HG02943 (cell line): Measurements from ENCODE around the gene TSPAN15.

Experiments used
- ATAC-seq: cut with Tn5 transposase; IDR thresholded peaks from one replicate; pipeline ENCODE4 v1.9.1; 2021; ENCODE audit warnings: mild to moderate bottlenecking, low read depth, moderate library complexity; ENCODE audit not compliant: unreplicated experiment

Gene TSPAN15

DNA sequence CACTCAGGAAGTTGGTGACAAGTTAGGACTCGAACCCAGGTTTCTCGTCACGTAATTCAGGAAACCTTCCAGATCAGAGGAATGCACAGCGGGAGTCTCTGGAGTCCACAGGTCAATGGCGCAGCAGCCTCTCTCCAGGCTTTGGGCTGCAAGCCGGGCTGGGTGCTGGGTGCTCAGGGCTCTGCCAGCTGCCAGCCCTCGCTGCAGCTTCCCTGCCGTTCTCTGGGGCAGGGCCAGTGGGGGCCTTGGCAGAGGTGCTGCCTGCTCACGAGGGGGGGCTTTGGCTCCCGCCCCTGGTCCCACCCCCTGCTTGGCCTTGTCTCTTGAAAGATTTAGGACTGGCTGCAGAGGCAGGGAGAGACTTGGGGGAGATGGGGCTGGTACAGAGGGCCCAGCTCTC is 34.6 kb upstream of the TSPAN15 start, which contains the start of gene TACR2:
Gene TACR2, minus strand, starts transcription at position 224 of the 400 bp plus-strand sequence. CDS start 595 bp downstream, outside the sequence.
- ATAC-seq, result no peak

DNA sequence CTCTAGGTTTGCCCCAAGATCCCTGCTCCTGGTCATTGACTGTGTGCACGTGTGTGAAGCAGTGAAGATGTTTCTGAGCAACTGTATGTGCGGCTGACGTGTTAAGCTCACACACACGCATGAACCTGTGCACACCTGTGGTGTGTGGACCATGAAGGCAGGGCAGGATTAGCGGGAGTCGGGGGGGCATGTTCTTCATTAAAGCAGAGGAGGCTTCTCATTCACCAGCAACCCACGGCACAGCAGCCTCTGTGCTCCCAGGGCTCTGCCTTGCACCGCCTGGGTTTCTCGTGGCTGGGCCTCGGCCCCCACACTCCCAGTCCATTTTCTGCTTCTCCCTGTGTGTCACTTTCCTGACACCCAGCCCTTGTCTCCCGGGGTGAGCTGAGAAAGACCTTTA is 33.7 kb upstream of the TSPAN15 start:
- ATAC-seq, result no peak

DNA sequence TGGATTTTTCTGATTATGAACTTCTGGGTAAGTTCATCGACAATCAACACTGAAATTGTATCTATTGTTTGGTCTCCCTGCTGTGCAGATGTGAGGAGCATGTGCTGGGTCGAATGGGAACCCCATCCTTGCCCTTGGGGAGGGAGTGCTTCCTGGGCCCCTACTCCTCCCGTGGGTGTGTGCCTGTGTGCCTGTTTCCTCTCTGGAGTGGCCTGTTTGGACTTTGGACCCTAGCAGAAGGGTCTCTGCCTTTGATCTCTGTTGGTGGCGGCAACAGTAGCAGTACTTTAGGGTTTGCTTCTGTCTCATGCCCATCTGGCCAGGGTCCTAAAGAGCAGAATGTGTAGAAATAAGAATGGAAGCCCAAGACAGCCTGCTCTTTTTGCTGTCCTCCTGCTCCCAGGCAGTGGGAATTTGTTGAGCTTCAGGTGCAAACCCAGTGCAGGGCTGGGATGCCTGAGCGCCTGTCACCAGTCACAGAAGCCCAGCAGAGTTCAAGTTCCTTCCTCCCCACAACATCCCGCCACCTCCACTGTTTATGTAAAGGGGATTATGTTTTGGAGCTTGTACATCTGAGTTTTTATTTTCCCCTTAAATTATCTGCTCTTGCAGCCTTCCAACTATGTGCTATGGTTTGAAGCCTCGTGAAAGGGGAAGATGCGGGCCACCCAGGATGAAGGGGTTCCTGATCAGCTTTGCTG is 33.1 kb upstream of the TSPAN15 start:
- no peak for ATAC-seq

DNA sequence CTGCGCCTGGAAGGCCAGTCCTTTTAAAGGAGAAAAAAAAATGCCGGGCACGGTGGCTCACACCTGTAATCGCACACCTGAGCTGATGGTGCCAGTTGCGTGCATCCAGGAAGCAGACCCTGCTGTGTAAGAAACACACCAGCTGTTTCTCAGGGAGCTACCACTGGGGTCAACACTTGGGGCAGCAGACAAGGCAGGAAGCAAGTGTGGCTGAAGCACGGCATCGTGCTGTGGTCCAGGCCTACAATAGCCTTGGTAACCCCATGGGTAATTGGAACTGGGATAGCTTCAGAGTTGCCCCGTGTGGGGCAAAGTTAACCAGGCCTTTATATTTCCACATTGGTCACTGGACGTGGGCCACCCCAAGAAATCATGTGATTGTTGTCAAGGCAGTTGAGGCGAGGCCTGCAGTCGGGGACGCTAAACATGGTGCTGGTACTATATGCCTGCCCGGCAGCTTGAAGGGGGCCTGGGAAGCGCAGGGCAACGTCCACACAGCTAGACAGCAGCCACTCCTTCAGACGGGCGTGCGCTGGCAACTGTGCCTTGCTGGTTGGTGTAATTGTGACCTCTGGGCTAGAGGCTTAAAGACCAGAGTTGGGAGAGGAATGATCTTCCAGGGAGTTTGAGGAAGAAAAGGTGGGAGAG is 32.0 kb upstream of the TSPAN15 start:
- ATAC-seq, result no peak

DNA sequence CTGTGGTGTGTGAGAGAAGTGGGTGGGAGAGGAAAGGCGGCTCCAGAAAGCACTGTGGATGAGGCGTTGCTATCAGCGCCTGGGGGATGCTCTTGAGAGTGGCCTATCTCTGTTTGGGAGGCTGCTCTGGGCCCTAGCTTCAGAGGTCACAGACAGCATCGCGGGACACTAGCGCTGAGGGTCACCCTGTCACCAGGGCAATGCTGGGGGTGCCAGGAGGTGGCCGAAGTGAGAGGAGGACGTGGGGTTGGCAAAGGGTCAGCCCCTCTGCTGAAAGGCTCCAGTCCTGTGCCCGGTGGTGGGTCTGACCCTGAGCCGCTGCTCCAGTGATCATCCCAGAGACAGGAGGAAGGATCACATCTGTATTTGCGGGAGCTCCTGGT is 31.5 kb upstream of the TSPAN15 start:
- ATAC-seq, result no peak

DNA sequence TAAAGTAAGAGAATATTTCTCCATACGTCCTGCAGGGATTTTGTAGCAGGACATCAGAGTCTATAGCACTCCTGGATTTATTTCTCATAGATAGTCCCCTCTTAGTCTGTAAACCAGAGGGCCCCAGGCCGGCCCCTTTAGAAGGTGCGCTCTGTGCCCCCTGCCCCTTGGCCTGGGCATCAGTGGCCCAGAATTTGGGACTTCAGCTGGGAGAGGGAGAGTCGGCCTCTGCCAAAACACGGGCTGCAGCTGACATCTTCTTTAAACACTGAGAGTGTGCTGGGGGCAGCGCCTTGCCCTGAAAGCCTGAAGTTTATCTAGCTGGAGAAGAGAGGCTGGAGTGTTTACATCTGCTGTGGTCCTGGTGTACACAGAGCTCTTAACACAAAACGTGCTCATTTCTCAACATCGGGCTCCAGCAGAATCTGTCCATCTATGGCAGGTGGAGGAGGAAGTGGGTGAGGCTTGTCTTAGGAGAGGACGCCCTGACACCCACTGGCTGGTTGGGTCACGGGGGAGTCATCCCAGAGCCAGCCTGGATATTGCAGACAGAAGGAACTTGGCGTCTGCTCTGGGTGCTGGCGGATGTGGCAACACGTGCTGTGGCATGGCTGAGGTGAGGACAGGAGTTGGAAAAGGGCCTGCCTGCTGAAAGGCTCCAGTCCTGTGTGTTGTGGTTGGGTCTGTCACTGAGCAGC is 29.5 kb upstream of the TSPAN15 start:
- no peak for ATAC-seq

DNA sequence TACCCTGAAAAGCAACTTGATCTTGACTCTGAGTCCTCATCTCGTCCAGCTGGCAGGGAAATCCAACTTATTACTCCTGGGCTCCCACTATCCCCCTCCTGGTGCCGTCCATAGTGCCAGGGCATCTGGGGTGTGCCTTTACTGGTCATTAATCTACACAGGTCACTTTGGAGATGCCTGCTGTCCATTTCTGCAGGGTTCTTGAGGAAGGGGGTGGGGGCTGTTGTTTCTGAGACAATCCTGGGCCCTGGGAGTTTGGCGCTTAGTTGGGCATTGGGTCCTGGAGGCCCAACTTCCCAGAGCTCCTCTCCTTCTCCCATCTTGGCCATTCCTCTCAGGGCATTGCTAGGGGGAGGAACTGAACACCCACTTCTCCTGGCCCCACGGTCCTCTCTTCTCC is 28.6 kb upstream of the TSPAN15 start:
- no peak for ATAC-seq

DNA sequence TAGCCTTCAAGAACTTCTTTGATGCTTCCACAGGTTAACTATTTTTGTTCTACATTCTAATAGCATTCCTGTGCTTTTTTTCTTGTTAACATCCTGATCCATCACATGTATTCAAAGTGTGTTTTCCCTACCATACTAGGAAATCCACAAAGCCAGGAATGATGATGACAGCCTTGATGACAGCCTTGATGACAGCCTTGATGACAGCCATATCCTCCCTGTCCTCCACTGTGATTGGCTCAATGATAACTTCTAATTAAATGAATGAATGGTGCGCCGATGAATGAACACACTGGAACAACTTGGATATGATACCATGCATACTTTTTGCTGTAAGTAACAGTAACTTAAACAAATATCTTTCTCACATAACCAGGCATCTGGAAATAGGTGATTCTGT is 26.2 kb upstream of the TSPAN15 start:
- ATAC-seq, result no peak

DNA sequence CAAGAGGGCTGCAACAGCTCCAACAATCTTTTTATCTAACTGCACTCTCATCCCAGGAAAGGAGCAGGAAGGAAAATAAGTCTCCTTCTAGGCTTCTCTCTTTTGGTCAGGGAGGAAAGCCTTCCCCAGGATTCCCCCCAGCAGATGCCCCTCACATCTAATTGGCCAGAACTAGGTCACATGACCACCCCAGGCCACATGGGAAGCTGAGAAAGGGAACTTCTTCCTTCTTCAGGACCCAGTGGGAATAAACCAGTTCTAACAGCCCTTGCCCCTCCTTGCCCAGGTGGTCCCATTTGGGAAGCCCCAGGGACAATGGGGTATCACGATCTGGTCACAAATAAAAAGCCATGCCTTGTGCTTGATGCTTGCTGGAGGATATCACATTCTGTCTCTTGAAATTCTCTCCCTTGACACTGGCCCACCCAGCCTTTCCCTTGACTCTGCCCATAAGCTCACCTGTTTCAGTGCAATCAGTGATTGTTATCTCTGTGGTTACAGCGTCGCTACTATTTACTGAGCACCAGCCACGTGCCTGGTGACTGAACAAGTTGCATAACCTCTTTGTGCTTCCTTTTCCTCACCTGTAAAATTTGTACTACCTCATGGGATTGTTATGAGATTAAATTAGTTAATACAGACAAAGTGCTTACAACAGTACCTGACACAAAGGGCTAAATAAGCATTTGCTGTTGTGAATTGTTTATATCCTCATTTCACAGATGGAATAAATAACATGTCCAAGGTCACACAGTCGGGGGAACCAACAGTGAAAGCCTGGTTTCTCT is 25.6 kb upstream of the TSPAN15 start:
- no peak for ATAC-seq

DNA sequence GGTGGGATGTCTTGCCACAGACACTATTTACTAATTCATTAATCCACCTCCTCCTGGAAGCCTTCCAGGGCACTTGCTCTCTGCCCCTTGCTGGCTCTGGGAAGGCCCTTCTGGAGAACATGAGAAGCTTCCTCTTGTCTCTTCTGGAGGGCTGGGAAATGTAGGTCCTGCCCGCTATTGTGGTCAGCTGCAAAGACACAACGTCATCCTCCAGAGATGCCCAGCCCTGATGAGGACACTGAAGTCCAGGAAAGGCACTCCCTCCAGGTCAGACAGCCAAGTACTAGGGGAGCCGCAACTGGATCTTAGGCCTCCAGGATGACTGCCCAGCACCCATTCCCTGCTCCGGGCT is 24.9 kb upstream of the TSPAN15 start:
- ATAC-seq, result no peak

DNA sequence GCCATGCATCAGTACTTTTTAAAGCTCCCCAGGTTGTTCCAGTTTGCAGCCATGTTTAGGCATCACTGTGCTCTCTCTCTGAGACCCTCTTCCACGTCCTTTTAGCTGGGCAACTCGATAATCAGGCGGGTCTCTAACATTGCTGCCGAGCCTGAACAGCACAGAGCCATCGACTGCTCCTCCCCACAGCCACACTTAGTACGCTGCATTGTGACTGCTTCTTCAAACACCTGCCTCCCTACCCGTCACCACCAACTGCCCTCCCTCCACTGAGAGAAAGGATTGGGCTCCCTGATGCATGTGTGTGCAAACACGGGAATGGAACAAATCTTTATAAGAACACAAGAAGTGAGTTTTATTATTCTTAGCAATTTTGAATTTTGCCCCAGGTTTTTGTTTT is 23.1 kb upstream of the TSPAN15 start:
- ATAC-seq, result no peak

DNA sequence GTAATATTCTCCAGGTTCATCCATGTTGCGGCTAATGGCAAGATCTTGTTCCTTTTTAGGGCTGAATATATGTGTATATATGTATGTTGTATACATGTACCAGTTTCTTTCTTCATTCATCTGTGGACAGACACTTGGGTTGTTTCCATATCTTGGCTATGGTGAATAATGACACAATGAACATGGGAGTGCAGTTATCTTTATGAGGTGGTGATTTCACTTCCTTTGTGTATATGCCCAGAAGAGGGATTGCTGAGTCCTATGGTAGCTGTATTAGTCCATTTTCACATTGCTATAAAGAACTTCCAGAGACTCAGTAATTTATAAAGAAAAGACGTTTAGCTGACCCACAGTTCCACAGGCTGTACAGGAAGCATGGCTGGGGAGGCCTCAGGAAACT is 17.1 kb upstream of the TSPAN15 start:
- ATAC-seq, result no peak

DNA sequence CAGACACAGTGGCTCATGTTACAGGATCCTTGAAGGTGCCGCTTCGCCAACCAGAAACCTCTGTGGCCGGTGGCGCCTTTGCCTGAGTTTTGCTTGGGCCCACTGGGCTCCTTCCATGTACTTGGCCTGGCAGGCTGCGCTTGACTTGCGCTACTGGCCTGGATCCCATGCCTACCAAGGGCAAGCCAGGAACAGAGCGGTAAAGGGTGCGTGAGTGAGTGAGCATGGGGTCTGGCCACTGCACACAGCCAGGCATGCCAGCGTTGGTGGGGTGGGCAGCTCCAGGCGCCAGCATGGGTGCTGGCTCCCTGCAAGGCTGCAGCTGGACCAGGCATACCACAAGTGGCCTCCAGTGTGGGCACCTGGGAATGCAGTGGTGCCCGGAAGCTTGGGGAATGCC is 16.3 kb upstream of the TSPAN15 start:
- no peak for ATAC-seq

DNA sequence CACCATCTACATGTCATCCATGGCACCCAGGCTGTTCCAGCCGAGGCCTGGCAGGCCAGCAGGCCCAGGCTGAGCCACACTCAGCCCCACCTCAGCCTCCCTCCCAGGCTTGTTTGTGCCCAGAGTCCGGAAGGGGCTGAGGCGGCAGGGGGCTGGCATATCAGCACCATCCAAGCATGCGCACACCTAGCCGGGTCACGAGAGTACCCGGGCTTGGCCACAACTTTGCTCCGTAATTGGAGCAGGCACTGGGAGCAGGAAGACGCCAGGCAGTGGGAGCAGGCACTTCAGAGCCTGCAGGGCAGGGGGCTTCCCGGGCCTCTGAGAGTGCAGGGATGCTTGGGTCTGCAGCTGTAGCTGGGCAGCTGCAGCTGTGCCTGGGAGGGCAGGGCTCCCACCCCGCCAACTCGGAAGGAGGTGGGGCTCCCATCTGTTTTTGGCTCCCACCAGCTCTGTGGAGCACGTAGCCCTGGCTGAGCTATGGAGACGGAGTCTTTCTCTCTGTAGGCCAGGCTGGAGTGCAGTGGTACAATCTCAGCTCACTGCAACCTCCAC is 15.2 kb upstream of the TSPAN15 start:
- ATAC-seq, result no peak

DNA sequence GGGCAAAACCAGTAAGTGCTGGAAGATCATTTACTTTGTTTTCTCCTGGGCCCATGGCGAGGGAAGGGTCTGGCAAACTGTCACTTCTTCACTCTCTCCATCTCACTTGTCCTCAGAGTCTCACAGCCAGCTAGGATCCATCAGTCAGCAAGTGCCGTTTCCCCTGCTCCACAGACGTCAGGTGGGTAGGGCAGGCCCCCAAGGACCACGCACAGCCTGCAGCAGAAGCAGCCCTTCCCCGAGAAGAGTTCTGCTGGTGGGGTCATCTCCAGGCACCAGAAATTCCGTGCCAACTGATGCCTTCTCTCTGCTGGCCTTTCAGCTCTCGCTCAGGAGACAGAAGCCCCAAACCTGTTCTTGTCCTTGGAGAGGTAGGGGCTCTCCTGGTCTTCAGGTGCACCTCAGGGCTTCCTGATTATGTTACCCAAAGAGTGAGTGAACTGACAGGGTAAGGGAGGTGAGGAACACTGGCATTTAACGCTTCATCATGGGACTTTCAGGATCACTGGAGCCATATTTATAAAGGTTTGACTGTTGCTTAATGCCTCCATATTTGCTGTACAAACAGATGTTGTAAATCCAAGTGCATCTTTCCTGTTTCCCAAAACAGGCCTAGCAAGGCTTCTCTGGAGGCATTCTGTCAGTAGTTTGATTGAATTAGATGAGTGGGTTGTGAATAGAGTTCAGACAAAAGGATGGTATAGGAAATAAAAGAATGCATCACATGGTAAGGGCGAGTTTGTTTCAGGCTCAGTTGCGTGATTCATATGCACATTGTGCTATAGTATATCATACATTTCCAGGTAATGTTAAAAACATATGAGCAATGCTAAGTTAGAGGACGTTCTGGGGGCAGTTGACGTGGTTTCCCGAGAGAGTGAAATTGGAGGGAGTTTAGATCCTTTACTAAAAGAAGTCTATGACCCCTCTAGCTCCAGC is 13.7 kb upstream of the TSPAN15 start:
- ATAC-seq, result no peak

DNA sequence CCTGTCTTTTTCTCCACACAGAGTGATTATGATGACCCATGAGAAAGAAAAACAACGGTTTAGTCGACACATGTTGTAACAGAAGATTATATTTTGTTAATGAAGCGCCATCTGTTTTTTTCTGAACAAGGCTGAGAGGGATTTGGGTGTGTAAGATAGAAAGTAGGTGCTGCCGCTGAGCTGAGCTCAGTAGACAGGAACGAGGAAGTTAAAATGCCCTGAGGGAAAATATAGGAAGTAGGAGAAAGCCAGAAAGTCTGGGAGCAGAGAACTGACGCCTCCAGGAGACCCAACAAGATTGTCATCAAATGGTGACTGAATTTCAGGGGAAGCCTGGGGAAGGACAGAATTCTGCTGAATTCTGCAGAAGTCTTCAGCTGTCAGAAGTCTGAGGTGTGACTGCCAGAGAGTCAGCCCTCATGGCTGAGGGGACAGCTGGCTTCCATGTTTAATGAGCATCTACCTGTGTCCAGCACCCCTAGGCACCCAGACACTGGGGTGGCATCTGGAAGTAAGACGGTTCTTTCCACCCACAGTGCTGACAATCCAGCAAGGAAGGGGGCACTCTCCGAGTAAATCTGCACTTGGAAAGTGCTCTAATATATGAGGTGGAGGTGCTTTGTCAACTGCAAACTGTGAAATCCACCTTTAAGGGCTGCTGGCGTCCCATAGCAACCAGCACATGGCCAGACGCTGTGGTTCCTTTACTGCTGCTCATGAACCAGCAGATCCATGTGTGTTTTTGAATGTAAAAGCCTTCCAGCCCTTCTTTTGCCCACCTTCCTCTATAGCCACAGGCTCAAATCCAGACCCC is 12.5 kb upstream of the TSPAN15 start:
- no peak for ATAC-seq

DNA sequence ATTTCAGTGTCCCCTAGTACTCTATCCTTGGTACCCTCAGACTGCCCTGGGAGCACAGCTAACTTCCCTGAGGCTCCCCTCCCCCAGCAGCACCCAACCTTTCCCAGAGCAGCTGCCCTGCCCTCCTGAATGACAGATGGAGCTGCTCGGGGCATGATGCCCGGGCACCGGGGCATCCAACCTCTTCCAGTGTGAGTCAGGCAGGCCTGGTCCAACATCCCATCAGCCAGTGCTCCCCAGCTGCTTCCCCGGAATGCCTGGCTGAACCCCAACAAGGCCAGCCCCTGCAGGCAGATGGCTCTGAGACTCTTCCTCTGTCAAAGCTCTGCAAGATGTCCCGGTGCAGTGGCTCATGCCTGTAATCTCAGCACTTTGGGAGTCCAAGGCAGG is 11.9 kb upstream of the TSPAN15 start:
- ATAC-seq, result no peak

DNA sequence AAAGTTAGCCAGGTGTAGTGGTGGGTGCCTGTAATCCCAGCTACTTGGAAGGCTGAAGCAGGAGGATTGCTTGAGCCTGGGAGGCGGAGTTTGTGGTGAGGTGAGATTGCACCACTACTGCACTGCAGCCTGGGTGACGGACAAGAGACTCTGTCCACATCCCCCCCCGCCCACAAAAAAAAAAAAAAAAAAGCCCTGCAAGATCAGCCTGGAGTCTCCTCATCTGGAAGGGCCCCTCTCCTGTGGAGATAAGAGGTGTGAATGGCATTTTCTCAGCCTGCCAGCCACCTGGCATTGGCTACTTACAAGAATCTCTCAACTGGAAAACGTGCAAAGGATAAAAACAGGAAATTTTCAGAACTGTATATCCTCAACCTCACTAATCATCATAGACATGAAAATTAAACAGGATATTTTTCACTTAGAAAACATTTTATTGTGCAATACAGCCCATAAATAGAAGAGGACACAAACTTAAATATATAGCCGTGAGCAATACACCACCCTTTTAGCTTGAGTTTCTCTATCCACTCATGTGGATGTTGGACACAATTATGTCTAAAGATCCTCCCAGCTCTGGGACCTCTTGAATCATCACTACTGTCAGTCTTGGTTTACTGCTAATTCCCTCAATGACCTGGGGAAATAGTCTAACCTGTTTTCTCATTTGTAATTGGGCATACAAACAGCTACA is 11.3 kb upstream of the TSPAN15 start:
- no peak for ATAC-seq
